H1 (cell line): Measurements from ENCODE around the gene MRPS10. TPM values are rescaled to one million over a fixed set of nuclear protein-coding genes. Genes with fewer than 3 reads are reported as not detected.

Experiments
- CTCF ChIA-PET: fragments of 300-600 bp; sonication (Branson Sonifier 250); formaldehyde crosslinking; loops from one replicate; lab custom pipeline; 2021; ENCODE audit not compliant: partially characterized antibody; lab: Charles Lee
- POLR2A ChIA-PET: fragments of 300-600 bp; sonication (Branson Sonifier 250); formaldehyde crosslinking; loops from one replicate; lab custom pipeline; 2021; ENCODE audit warnings: inconsistent platforms; ENCODE audit not compliant: partially characterized antibody; lab: Charles Lee
- DNase-seq, 2 experiments: peaks; one replicate each; pipeline versions ENCODE4 v3.0.0 to v3.0.0-alpha.2; 2010 to 2022; ENCODE audit warnings: low spot score in 2 of 2, low read depth in 1 of 2, mixed read lengths in 1 of 2
- FAIRE-seq: peaks from 2 replicates; lab custom pipeline; 2011; peaks lifted over from hg19 to GRCh38; lab: Jason Lieb, UNC
- H2AFZ ChIP-seq: 2 replicates; pipeline ENCODE4 v1.8.1; 2012; ENCODE audit warnings: low read length, inconsistent platforms
- H2AK5ac ChIP-seq: 2 replicates; pipeline ENCODE4 v1.6.1; 2013; ENCODE audit warnings: low read depth, low read length
- H2BK120ac ChIP-seq: replicated peaks from 2 replicates; pipeline ENCODE3; 2013; ENCODE audit warnings: low read depth, low read length, inconsistent platforms
- H2BK12ac ChIP-seq: 2 replicates; pipeline ENCODE4 v1.6.1; 2013; ENCODE audit warnings: low read depth, low read length
- H2BK15ac ChIP-seq: 2 replicates; pipeline ENCODE4 v1.6.1; 2013; ENCODE audit warnings: low read length
- H2BK20ac ChIP-seq: 2 replicates; pipeline ENCODE4 v1.6.1; 2013; ENCODE audit warnings: low read length
- H2BK5ac ChIP-seq: 2 replicates; pipeline ENCODE4 v1.6.1; 2013; ENCODE audit warnings: low read depth, low read length
- H3K14ac ChIP-seq: 2 replicates; pipeline ENCODE4 v1.6.1; 2013; ENCODE audit warnings: inconsistent platforms; ENCODE audit not compliant: insufficient read length
- H3K18ac ChIP-seq: 2 replicates; pipeline ENCODE4 v1.6.1; 2013; ENCODE audit warnings: low read length; ENCODE audit errors: extremely low read depth
- H3K23ac ChIP-seq: 2 replicates; pipeline ENCODE4 v1.6.1; 2013; ENCODE audit warnings: inconsistent platforms; ENCODE audit not compliant: insufficient read length
- H3K23me2 ChIP-seq: 2 replicates; pipeline ENCODE4 v1.6.1; 2013; ENCODE audit warnings: low read depth, low read length
- H3K27ac ChIP-seq: 2 replicates; pipeline ENCODE4 v1.6.1; 2011; ENCODE audit warnings: low read depth, low read length, inconsistent platforms
- H3K27me3 ChIP-seq, 4 experiments: replicated peaks in 1 of 4; 1 replicate in 1 of 4; 2 replicates in 3 of 4; pipeline versions ENCODE4 v1.6.1 to v1.8.1; 2011 to 2013; ENCODE audit warnings: low read length in 3 of 4, mild to moderate bottlenecking in 3 of 4, inconsistent platforms in 2 of 4, mixed read lengths in 2 of 4, moderate library complexity in 1 of 4; ENCODE audit not compliant: control insufficient read depth in 3 of 4, insufficient read depth in 3 of 4; ENCODE audit errors: extremely low read depth in 1 of 4
- H3K36me3 ChIP-seq, 4 experiments: 2 replicates each; pipeline versions ENCODE4 v1.6.1 to v1.8.1; 2011 to 2013; ENCODE audit warnings: mild to moderate bottlenecking in 4 of 4, low read length in 3 of 4, moderate library complexity in 2 of 4, control low read depth in 1 of 4, inconsistent platforms in 1 of 4; ENCODE audit not compliant: insufficient read depth in 4 of 4, control insufficient read depth in 2 of 4
- H3K4ac ChIP-seq: replicated peaks from 2 replicates; pipeline ENCODE3; 2013; ENCODE audit warnings: low read length, low read depth, mixed read lengths, inconsistent platforms; ENCODE audit not compliant: insufficient read length
- H3K4me1 ChIP-seq, 4 experiments: replicated peaks in 1 of 4; 1 replicate in 1 of 4; 2 replicates in 3 of 4; pipeline versions ENCODE4 v1.6.1 to v1.8.1; 2011 to 2013; ENCODE audit warnings: low read length in 3 of 4, inconsistent platforms in 2 of 4, mixed read lengths in 1 of 4; ENCODE audit not compliant: insufficient read depth in 4 of 4, control insufficient read depth in 3 of 4
- H3K4me2 ChIP-seq, 2 experiments: 2 replicates each; pipeline versions ENCODE4 v1.6.1 to v1.8.1; 2011 to 2013; ENCODE audit warnings: low read depth in 2 of 2, low read length in 2 of 2, control low read depth in 1 of 2, inconsistent platforms in 1 of 2, mild to moderate bottlenecking in 1 of 2; ENCODE audit not compliant: insufficient read depth in 1 of 2
- H3K4me3 ChIP-seq, 4 experiments: fragments of 200-600, 300-600 bp in 1 of 4; sonication (generic), shearing (Covaris generic), sonication (Bioruptor Twin) in 1 of 4; 2 replicates each; pipeline versions ENCODE4 v1.5.1 to v1.8.1; 2011 to 2016; ENCODE audit warnings: low read length in 4 of 4, low read depth in 3 of 4, control low read depth in 2 of 4, inconsistent platforms in 2 of 4, mild to moderate bottlenecking in 2 of 4, mixed read lengths in 1 of 4, moderate library complexity in 1 of 4; ENCODE audit not compliant: insufficient read depth in 2 of 4; ENCODE audit errors: extremely low read depth in 1 of 4
- H3K56ac ChIP-seq: replicated peaks from 2 replicates; pipeline ENCODE3; 2013; ENCODE audit warnings: low read depth, mild to moderate bottlenecking, mixed read lengths, low read length, inconsistent platforms; ENCODE audit not compliant: insufficient read length
- H3K79me1 ChIP-seq: 2 replicates; pipeline ENCODE4 v1.6.1; 2013; ENCODE audit warnings: low read depth, low read length, control low read depth
- H3K79me2 ChIP-seq, 2 experiments: 2 replicates each; pipeline versions ENCODE4 v1.6.1 to v1.8.1; 2012 to 2013; ENCODE audit warnings: low read length in 2 of 2, mild to moderate bottlenecking in 2 of 2, inconsistent platforms in 1 of 2; ENCODE audit not compliant: insufficient read depth in 2 of 2, control insufficient read depth in 1 of 2
- H3K9ac ChIP-seq, 4 experiments: replicated peaks in 1 of 4; 1 replicate in 1 of 4; 2 replicates in 3 of 4; pipeline versions ENCODE4 v1.6.1 to v1.8.1; 2011 to 2013; ENCODE audit warnings: low read depth in 3 of 4, low read length in 3 of 4, control low read depth in 2 of 4, mild to moderate bottlenecking in 2 of 4, moderate library complexity in 2 of 4, inconsistent platforms in 1 of 4; ENCODE audit errors: extremely low read depth in 1 of 4
- H3K9me3 ChIP-seq, 2 experiments: 2 replicates each; pipeline versions ENCODE4 v1.6.1 to v1.8.1; 2012 to 2013; ENCODE audit warnings: mild to moderate bottlenecking in 2 of 2, moderate library complexity in 2 of 2, control low read depth in 1 of 2, inconsistent platforms in 1 of 2, low read depth in 1 of 2, low read length in 1 of 2, mixed read lengths in 1 of 2; ENCODE audit not compliant: insufficient read depth in 2 of 2
- H4K20me1 ChIP-seq, 2 experiments: replicated peaks in 1 of 2; 2 replicates each; pipeline versions ENCODE3 to v1.8.1; 2011 to 2013; ENCODE audit warnings: inconsistent platforms in 2 of 2, low read length in 2 of 2, mild to moderate bottlenecking in 1 of 2; ENCODE audit not compliant: insufficient read depth in 2 of 2, control insufficient read depth in 1 of 2
- H4K5ac ChIP-seq: 2 replicates; pipeline ENCODE4 v1.6.1; 2013; ENCODE audit warnings: low read length, low read depth, mixed read lengths, inconsistent platforms; ENCODE audit not compliant: insufficient read length
- H4K8ac ChIP-seq: 2 replicates; pipeline ENCODE4 v1.8.0; 2013; ENCODE audit warnings: mild to moderate bottlenecking, moderate library complexity, low read length, inconsistent platforms; ENCODE audit not compliant: insufficient read depth; ENCODE audit errors: extremely low read depth
- H4K91ac ChIP-seq: replicated peaks from 2 replicates; pipeline ENCODE3; 2013; ENCODE audit warnings: low read length, mixed read lengths, inconsistent platforms; ENCODE audit not compliant: insufficient read length
- CBX5 ChIP-seq: fragments of 300-800, 300-1000 bp; sonication (generic); IDR thresholded peaks from 2 replicates; pipeline ENCODE4 v1.7.1; 2016; ENCODE audit warnings: antibody characterized with exemption, low read length, low read depth
- CBX8 ChIP-seq: fragments of 300-800, 300-1000 bp; sonication (generic); IDR thresholded peaks from 2 replicates; pipeline ENCODE4 v1.7.1; 2016; ENCODE audit warnings: low read depth, low read length, borderline replicate concordance
- CEBPB ChIP-seq: IDR thresholded peaks from 2 replicates; pipeline ENCODE4 v1.6.1; 2012; ENCODE audit warnings: low read depth, low read length
- CTBP2 ChIP-seq: IDR thresholded peaks from 2 replicates; pipeline ENCODE4 v1.7.0; 2011; ENCODE audit warnings: borderline replicate concordance, mild to moderate bottlenecking, moderate library complexity, mixed read lengths, low read length; ENCODE audit not compliant: insufficient read depth, insufficient read length
- EZH2 ChIP-seq: fragments of 200-600 bp; sonication (generic); IDR thresholded peaks from 2 replicates; pipeline ENCODE4 v1.7.1; 2012; ENCODE audit warnings: low read depth, mild to moderate bottlenecking, moderate library complexity, low read length, inconsistent platforms; ENCODE audit not compliant: severe bottlenecking
- RFX5 ChIP-seq: IDR thresholded peaks from 2 replicates; pipeline ENCODE4 v1.6.1; 2011; ENCODE audit warnings: low read depth, low read length, improper control_type of control experiment, borderline replicate concordance
- RNF2 ChIP-seq: fragments of 200-900, 300-1000 bp; sonication (generic); IDR thresholded peaks from 2 replicates; pipeline ENCODE4 v1.7.1; 2016; ENCODE audit warnings: borderline replicate concordance, low read depth, mild to moderate bottlenecking, antibody characterized with exemption, low read length; ENCODE audit not compliant: poor library complexity, severe bottlenecking; ENCODE audit errors: missing control alignments
- RXRA ChIP-seq: IDR thresholded peaks from 2 replicates; pipeline ENCODE4 v1.6.1; 2011; ENCODE audit warnings: low read depth, mild to moderate bottlenecking, low read length, moderate library complexity; ENCODE audit not compliant: insufficient read depth
- SAP30 ChIP-seq: fragments of 300-600 bp; sonication (generic); IDR thresholded peaks from 2 replicates; pipeline ENCODE4 v1.7.1; 2012; ENCODE audit warnings: low read length, moderate library complexity, mild to moderate bottlenecking, inconsistent platforms; ENCODE audit not compliant: insufficient read depth, insufficient replicate concordance
- SUZ12 ChIP-seq: fragments of 200-600 bp; sonication (generic); IDR thresholded peaks from 2 replicates; pipeline ENCODE4 v1.6.1; 2012; ENCODE audit warnings: mild to moderate bottlenecking, inconsistent platforms, low read length, moderate library complexity, mixed read lengths
- TAF7 ChIP-seq: optimal IDR thresholded peaks from 2 replicates; pipeline ENCODE3; 2011; ENCODE audit warnings: low read depth, mild to moderate bottlenecking, inconsistent platforms, low read length, moderate library complexity, borderline replicate concordance
- TEAD4 ChIP-seq: IDR thresholded peaks from 2 replicates; pipeline ENCODE4 v1.6.1; 2012; ENCODE audit warnings: low read depth, low read length, inconsistent platforms, mixed read lengths
- ZNF274 ChIP-seq: IDR thresholded peaks from 2 replicates; pipeline ENCODE4 v1.7.0; 2012; ENCODE audit warnings: low read length, borderline replicate concordance; ENCODE audit errors: extremely low read depth
- WGBS, 2 experiments: shearing (Covaris generic) in 1 of 2; methylation state at CpG; one replicate each; pipeline versions ENCODE4 v1.1.6 to v1.1.7; 2013 to 2015; ENCODE audit warnings: low lambda C conversion rate in 2 of 2, mixed read lengths in 2 of 2, inconsistent platforms in 1 of 2, low coverage in 1 of 2, missing lambda C conversion rate in 1 of 2; ENCODE audit not compliant: insufficient replicate concordance in 2 of 2, insufficient coverage in 1 of 2, insufficient read length in 1 of 2; ENCODE audit errors: extremely low coverage in 1 of 2, missing lambda C conversion rate in 1 of 2; 5-methylcytosine and 5-hydroxymethylcytosine counted together
- polyA plus RNA-seq, 7 experiments: library from polyadenylated mRNA; depleted of rRNA in 3 of 7; stranded (reverse) in 5 of 7; unstranded in 2 of 7; fragments of >200 nt in 5 of 7; fragments of 200-250 nt in 2 of 7; gene quantifications; 1 replicate in 5 of 7; 2 replicates in 1 of 7; 4 replicates in 1 of 7; pipeline versions ENCODE4 v1.2.1 to v1.2.3, GENCODE V29; 2011 to 2013; ENCODE audit warnings: missing spikeins in 2 of 7, mixed read lengths in 2 of 7
- total RNA-seq: library from RNA; stranded (reverse); fragmentation: NEBNext Ultra II Directional; extraction: Animal tissue kit (Norgen Biotek cat#: 25700); gene quantifications from 2 replicates; pipeline ENCODE4 v1.2.1, GENCODE V29; 2021

MRPS10 gene
- total and polyA plus RNA-seq, 2 of the 8 experiments (the other 6 are each of a cell fraction or from before 2014, with no cell fraction given), result 20.5 to 33.6 TPM

DNA sequence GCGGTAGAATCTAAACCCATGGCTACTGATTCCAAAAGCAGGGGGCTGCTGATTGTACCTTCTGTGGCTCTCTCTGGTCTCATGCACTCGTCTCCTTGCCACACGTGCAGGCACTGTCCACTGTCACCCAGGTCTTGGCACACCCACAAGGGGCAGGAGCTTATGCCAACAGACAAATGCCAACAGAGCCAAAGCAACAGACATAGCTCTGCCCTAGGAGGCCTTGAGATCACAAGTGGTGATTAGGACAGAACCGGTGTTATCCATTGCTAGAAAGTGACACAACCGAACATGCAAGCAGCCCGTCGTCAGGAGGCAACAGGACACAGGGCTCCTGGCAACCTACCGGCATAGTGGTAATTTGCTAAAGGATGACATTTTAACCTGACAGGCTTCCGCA is 36.8 kb upstream of the MRPS10 start:
- ChIA-PET POLR2A (no interaction called here), CTCF (interaction anchor here (0.6 kb wide), 1 partner anchor 507 kb away, joined by 5 read pairs; no protein-coding TSS in a partner anchor)
- Histone ChIP-seq H3K4ac (no peak overlapping the region), H3K79me1 (no peaks in the 10 kb centered on the region), H3K36me3 (peaks cover 10 to 53% (median 40%) of the 10 kb centered on the region in 4 experiments), H4K8ac (no peak overlapping the region), H3K4me1 (peaks cover 12 to 21% (median 18%) of the 10 kb centered on the region in 4 experiments), H2BK15ac (no peak overlapping the region), H3K9ac (no peak overlapping the region), H3K23me2 (no peaks in the 10 kb centered on the region), H3K14ac (no peak overlapping the region), H3K56ac (no peak overlapping the region), H2BK120ac (no peak overlapping the region), H3K4me2 (no peak overlapping the region), H3K4me3 (no peak overlapping the region), H2AK5ac (no peak overlapping the region), H3K9me3 (no peaks in the 10 kb centered on the region), H4K91ac (no peak overlapping the region), H2BK5ac (no peak overlapping the region), H2AFZ (no peak overlapping the region), H3K79me2 (no peaks in the 10 kb centered on the region), H2BK12ac (no peak overlapping the region), H3K27me3 (no peaks in the 10 kb centered on the region), H3K18ac (no peak overlapping the region), H4K5ac (no peak overlapping the region), H4K20me1 (peaks cover 0 to 1% of the 10 kb centered on the region in 2 experiments), H3K27ac (no peak overlapping the region), H3K23ac (no peak overlapping the region), H2BK20ac (no peak overlapping the region)
- FAIRE-seq (no peak), DNase-seq (no peak)
- WGBS, 2 experiments, result 96% methylated on average over 9 of the region's 9 CpGs; no CpG with 5 or more reads in 1 of the 2 experiments
- TF ChIP-seq RXRA, result no peak
- TF ChIP-seq CBX8, result no peak
- no peak for TF ChIP-seq CTBP2
- TF ChIP-seq SUZ12, result no peak
- no peak for TF ChIP-seq ZNF274
- TF ChIP-seq TEAD4, result no peak
- no peak for TF ChIP-seq TAF7
- TF ChIP-seq CEBPB, result no peak
- no peak for TF ChIP-seq RNF2
- TF ChIP-seq EZH2, result no peak
- no peak for TF ChIP-seq SAP30
- TF ChIP-seq RFX5, result no peak
- no peak for TF ChIP-seq CBX5
